HCT116 (cell line): ENCODE measurements around the gene PELI3. TPM values are rescaled to one million over a fixed set of nuclear protein-coding genes. Genes with fewer than 3 reads are reported as not detected.
A peak's percentile ranks its signal among the peaks of the same experiment; 100 is the strongest.

Experiments
- ATAC-seq: fragments of 200-7000 bp; cut with Tn5 transposase; 2 replicates; pipeline ENCODE4 v1.9.1; 2020; ENCODE audit warnings: mild to moderate bottlenecking, moderate library complexity
- BruUV-seq: library from RNA; stranded (reverse); fragments of 400-500 nt; replicated peaks from 2 replicates; lab custom pipeline; 2021; lab: Mats Ljungman, UMichigan
- CTCF ChIA-PET: fragments of 300-600 bp; sonication (Branson Sonifier 250); formaldehyde crosslinking; loops from one replicate; lab custom pipeline; 2021; ENCODE audit warnings: antibody characterized with exemption; lab: Charles Lee
- POLR2A ChIA-PET: fragments of 300-600, 350-600 bp; sonication (Branson Sonifier 250); formaldehyde crosslinking; loops from one replicate; lab custom pipeline; 2021; ENCODE audit warnings: antibody characterized with exemption; lab: Charles Lee
- RAD21 ChIA-PET, 2 experiments: fragments of 300-600 bp; sonication (Branson Sonifier 250); formaldehyde crosslinking; loops; one replicate each; lab custom pipeline; 2023; ENCODE audit warnings: low total read pairs in 2 of 2; ENCODE audit not compliant: uncharacterized antibody in 2 of 2, unreplicated experiment in 2 of 2, low non-redundant PET in 1 of 2; lab: Charles Lee
- DNase-seq: peaks from one replicate; pipeline ENCODE4 v3.0.0-alpha.2; 2010; ENCODE audit warnings: low read depth, low spot score
- H2AFZ ChIP-seq: fragments of 200-600 bp; shearing (Covaris generic), sonication (generic); 2 replicates; pipeline ENCODE4 v1.6.1; 2017; ENCODE audit warnings: low read depth, mixed run types, mixed read lengths, antibody characterized with exemption, low read length; ENCODE audit not compliant: poor library complexity, severe bottlenecking
- H3K27ac ChIP-seq: 2 replicates; pipeline ENCODE4 v1.5.1; 2012; ENCODE audit warnings: low read depth, low read length
- H3K27me3 ChIP-seq: fragments of 200-600 bp; sonication (generic); 2 replicates; pipeline ENCODE4 v1.6.1; 2016; ENCODE audit warnings: mixed run types, low read length, mixed read lengths; ENCODE audit not compliant: insufficient read depth
- H3K36me3 ChIP-seq, 2 experiments: fragments of 200-500 bp in 1 of 2; fragments of 200-600 bp in 1 of 2; sonication (Bioruptor generic) in 1 of 2; sonication (generic) in 1 of 2; 2 replicates each; pipeline versions ENCODE4 v1.5.1 to v1.6.1; 2014 to 2016; ENCODE audit warnings: low read length in 2 of 2, inconsistent platforms in 1 of 2, mixed read lengths in 1 of 2, mixed run types in 1 of 2; ENCODE audit not compliant: insufficient read depth in 2 of 2, control insufficient read depth in 1 of 2
- H3K4me1 ChIP-seq, 2 experiments: fragments of 200-600 bp in 1 of 2; sonication (generic) in 1 of 2; 2 replicates each; pipeline versions ENCODE4 v1.5.1 to v1.6.1; 2012 to 2017; ENCODE audit warnings: low read length in 2 of 2, inconsistent platforms in 1 of 2, mild to moderate bottlenecking in 1 of 2, mixed read lengths in 1 of 2, mixed run types in 1 of 2, moderate library complexity in 1 of 2; ENCODE audit not compliant: insufficient read depth in 2 of 2, control insufficient read depth in 1 of 2
- H3K4me2 ChIP-seq: fragments of 200-600 bp; sonication (generic); 2 replicates; pipeline ENCODE4 v1.6.1; 2017; ENCODE audit warnings: mixed run types, low read length, mixed read lengths
- H3K4me3 ChIP-seq, 2 experiments: fragments of 200-600 bp in 1 of 2; sonication (generic) in 1 of 2; replicated peaks in 1 of 2; 2 replicates each; pipeline ENCODE4 v1.5.1; 2011 to 2016; ENCODE audit warnings: low read length in 2 of 2, control low read depth in 1 of 2, low read depth in 1 of 2, mild to moderate bottlenecking in 1 of 2, mixed read lengths in 1 of 2, mixed run types in 1 of 2
- H3K79me2 ChIP-seq: fragments of 200-600 bp; sonication (generic); 2 replicates; pipeline ENCODE4 v1.6.1; 2017; ENCODE audit warnings: mild to moderate bottlenecking, mixed run types, low read length, moderate library complexity, mixed read lengths; ENCODE audit not compliant: insufficient read depth
- H3K9ac ChIP-seq: fragments of 200-600 bp; sonication (generic); 2 replicates; pipeline ENCODE4 v1.6.1; 2016; ENCODE audit warnings: low read length, mixed read lengths
- H3K9me2 ChIP-seq: fragments of 200-600 bp; sonication (generic), shearing (Covaris generic); 2 replicates; pipeline ENCODE4 v1.6.1; 2017; ENCODE audit warnings: mixed run types, mild to moderate bottlenecking, moderate library complexity; ENCODE audit not compliant: insufficient read depth
- H3K9me3 ChIP-seq, 2 experiments: fragments of 200-500 bp in 1 of 2; fragments of 200-600 bp in 1 of 2; sonication (Bioruptor generic) in 1 of 2; sonication (generic) in 1 of 2; 2 replicates each; pipeline ENCODE4 v1.6.1; 2014 to 2017; ENCODE audit warnings: low read length in 2 of 2, mixed read lengths in 2 of 2, inconsistent platforms in 1 of 2, low read depth in 1 of 2, mild to moderate bottlenecking in 1 of 2, mixed run types in 1 of 2, moderate library complexity in 1 of 2; ENCODE audit not compliant: control insufficient read depth in 1 of 2, insufficient read depth in 1 of 2
- H4K20me1 ChIP-seq: fragments of 200-600 bp; sonication (generic), shearing (Covaris generic); 2 replicates; pipeline ENCODE4 v1.6.1; 2017; ENCODE audit warnings: mixed run types, mild to moderate bottlenecking, moderate library complexity; ENCODE audit not compliant: insufficient read depth
- ATF3 ChIP-seq: IDR thresholded peaks from 2 replicates; pipeline ENCODE4 v1.6.1; 2012
- CBX3 ChIP-seq: IDR thresholded peaks from 2 replicates; pipeline ENCODE4 v1.6.1; 2012; ENCODE audit warnings: low read depth
- EGR1 ChIP-seq: IDR thresholded peaks from 2 replicates; pipeline ENCODE4 v1.6.1; 2012; ENCODE audit warnings: low read depth
- ELF1 ChIP-seq: IDR thresholded peaks from 2 replicates; pipeline ENCODE4 v1.6.1; 2012; ENCODE audit warnings: low read depth, borderline replicate concordance
- EZH2 ChIP-seq: fragments of 200-600 bp; sonication (generic); IDR thresholded peaks from 2 replicates; pipeline ENCODE4 v1.6.1; 2017; ENCODE audit warnings: antibody characterized with exemption, mixed run types
- FOSL1 ChIP-seq: IDR thresholded peaks from 2 replicates; pipeline ENCODE4 v1.6.1; 2012; ENCODE audit warnings: low read depth
- JUND ChIP-seq: IDR thresholded peaks from 2 replicates; pipeline ENCODE4 v1.6.1; 2012
- POLR2AphosphoS5 ChIP-seq: IDR thresholded peaks from 2 replicates; pipeline ENCODE4 v1.6.1; 2011; ENCODE audit warnings: mild to moderate bottlenecking, low read depth, low read length, moderate library complexity
- REST ChIP-seq: IDR thresholded peaks from 2 replicates; pipeline ENCODE4 v1.6.1; 2012; ENCODE audit warnings: low read depth
- SIN3A ChIP-seq: IDR thresholded peaks from 2 replicates; pipeline ENCODE4 v1.6.1; 2012; ENCODE audit warnings: low read depth
- SP1 ChIP-seq: IDR thresholded peaks from 2 replicates; pipeline ENCODE4 v1.6.1; 2012; ENCODE audit warnings: low read depth
- SRF ChIP-seq: IDR thresholded peaks from 2 replicates; pipeline ENCODE4 v1.6.1; 2012; ENCODE audit warnings: low read depth
- ZBTB33 ChIP-seq: IDR thresholded peaks from 2 replicates; pipeline ENCODE4 v1.6.1; 2011; ENCODE audit warnings: mild to moderate bottlenecking, low read length, moderate library complexity; ENCODE audit not compliant: insufficient replicate concordance; ENCODE audit errors: extremely low read depth
- ZFX ChIP-seq: fragments of 450-650 bp; IDR thresholded peaks from 2 replicates; pipeline ENCODE4 v1.6.1; 2017
- ZNF274 ChIP-seq: fragments of 200-500 bp; sonication (Bioruptor generic); IDR thresholded peaks from 2 replicates; pipeline ENCODE4 v1.6.1; 2014; ENCODE audit warnings: mild to moderate bottlenecking, low read depth, low read length, inconsistent platforms
- intact Hi-C: fragments of 100-400 bp; cut with micrococcal nuclease; formaldehyde crosslinking; loops from 2 replicates; pipeline ENCODE4 v1.10.0; 2022
- total RNA-seq: library from RNA; stranded (reverse); gene quantifications from one replicate; pipeline ENCODE4 v1.2.1, GENCODE V29; 2021; ENCODE audit not compliant: unreplicated experiment

Gene PELI3
- total RNA-seq, 1 experiment from 2014 or later: 12.8 TPM

- TF ChIP-seq ZBTB33 (no peak), SRF (no peak), ZNF274 (no peak), EZH2 (no peak), EGR1 (no peak), SIN3A (no peak)
Measured at GRCh38 chr11:66464916-66465315, 1.8 kb upstream of the PELI3 start (continued).

GRCh38 chr11:66465373-66466224, 1.1 kb upstream of the PELI3 start:
- RAD21 ChIA-PET: interaction anchor here in 1 of 2 experiments (1.1 kb wide), 1 partner anchor 153 kb away, joined by 3 read pairs; no protein-coding TSS in a partner anchor
- DNase-seq: no peak
- H4K20me1 ChIP-seq: no peaks in the 10 kb centered on the region
- POLR2A ChIA-PET: interaction anchor here (0.6 to 3.3 kb wide), 3 partner anchors 11 to 24 kb away, joined by 3 to 17 read pairs (median 6); partner anchors contain the start of gene DPP3
- intact Hi-C loops: loop anchor here (1.0 kb wide), 1 partner anchor 14 kb away; no protein-coding TSS in a partner anchor
- H3K9me2 ChIP-seq: no peaks in the 10 kb centered on the region
- peak overlapping the region in 1 of 2 experiments; percentile 95; a peak in 3 of 4 replicates for H3K4me3 ChIP-seq
- no peak overlapping the region for H2AFZ ChIP-seq
- H3K4me1 ChIP-seq: peaks cover 8 to 19% of the 10 kb centered on the region in 2 experiments
- H3K9ac ChIP-seq: peak overlapping the region; percentile 83
- BruUV-seq: no TSS peak
- peaks cover 6 to 7% of the 10 kb centered on the region in 2 experiments; a peak in 1 of 4 replicates for H3K9me3 ChIP-seq
- H3K27me3 ChIP-seq: no peaks in the 10 kb centered on the region
- H3K79me2 ChIP-seq: peaks cover 8% of the 10 kb centered on the region; the same call in 1 of the 2 replicates
- no peak for ATAC-seq
- H3K4me2 ChIP-seq: peak overlapping the region; percentile 93
- CTCF ChIA-PET: interaction anchor here (1.0 to 2.0 kb wide), 3 partner anchors 13 to 24 kb away, joined by 3 to 13 read pairs (median 7); partner anchors contain the start of gene DPP3
- H3K27ac ChIP-seq: no peak overlapping the region
- no peaks in the 10 kb centered on the region for H3K36me3 ChIP-seq
- TF ChIP-seq SP1 (no peak), ZFX (no peak), POLR2AphosphoS5 (no peak), FOSL1 (no peak), ELF1 (no peak), JUND (no peak), CBX3 (no peak), ATF3 (no peak), REST (no peak), EZH2 (no peak), EGR1 (no peak), SIN3A (no peak), ZBTB33 (no peak), SRF (no peak)
